ENCODE results near the gene PARD6G. TPM values are rescaled to one million over a fixed set of nuclear protein-coding genes. Genes with fewer than 3 reads are reported as not detected.
"Not testable (repeated sequence)": the region's sequence is repeated elsewhere in the genome, so short reads cannot be mapped to it uniquely, and the experiment has no call there.

Gene PARD6G
- total RNA-seq, 1 donor from 2014 or later: 25.2 TPM

DNA sequence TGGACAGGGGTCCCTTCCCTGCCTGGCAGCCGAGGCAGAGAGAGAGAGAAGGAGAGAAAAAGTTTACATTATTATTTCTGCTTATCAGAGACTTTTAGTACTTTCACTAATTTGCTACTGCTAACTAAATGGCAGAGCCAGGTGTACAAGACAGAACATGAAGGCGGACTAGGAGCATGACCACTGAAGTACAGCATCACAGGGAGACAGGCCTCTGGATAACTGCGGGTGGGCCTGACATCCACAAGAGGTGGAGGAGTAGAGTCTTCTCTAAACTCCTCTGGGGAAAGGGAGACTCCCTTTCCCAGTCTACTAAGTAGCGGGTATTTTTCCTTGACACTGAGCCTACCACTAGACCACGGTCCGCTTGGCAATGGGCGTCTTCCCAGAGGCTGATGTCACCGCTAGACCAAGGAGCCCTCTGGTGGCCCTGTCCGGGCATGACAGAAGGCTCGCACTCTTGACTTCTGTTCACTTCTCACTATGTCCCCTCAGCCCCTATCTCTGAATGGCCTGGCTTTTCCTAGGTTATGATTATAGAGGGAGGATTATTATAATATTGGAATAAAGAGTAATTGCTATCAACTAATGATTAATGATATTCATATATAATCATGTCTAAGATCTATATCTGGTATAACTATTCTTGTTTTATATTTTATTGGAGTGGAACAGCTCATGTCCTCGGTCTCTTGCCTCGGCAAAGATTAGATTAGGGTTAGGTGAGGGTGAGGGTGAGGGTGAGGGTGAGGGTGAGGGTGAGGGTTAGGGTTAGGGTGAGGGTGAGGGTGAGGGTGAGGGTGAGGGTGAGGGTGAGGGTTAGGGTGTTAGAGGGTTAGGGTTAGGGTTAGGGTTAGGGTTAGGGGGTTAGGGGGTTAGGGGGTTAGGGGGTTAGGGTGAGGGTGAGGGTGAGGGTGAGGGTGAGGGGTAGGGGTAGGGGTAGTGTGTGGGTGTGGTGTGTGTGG, 10.5 kb upstream of the PARD6G start:
- peak; percentile 88 for DNase-seq
- H3K36me3 Mint-ChIP-seq (ENCODE audit: unreplicated experiment): peaks cover 13% of the 10 kb centered on the region
- H3K4me3 Mint-ChIP-seq (ENCODE audit: unreplicated experiment); H3K9me3 Mint-ChIP-seq (ENCODE audit: unreplicated experiment); H3K27ac Mint-ChIP-seq (ENCODE audit: unreplicated experiment); H3K4me1 Mint-ChIP-seq (ENCODE audit: low read depth, unreplicated experiment): not testable (repeated sequence)
- TF ChIP-seq, protein P1, sequence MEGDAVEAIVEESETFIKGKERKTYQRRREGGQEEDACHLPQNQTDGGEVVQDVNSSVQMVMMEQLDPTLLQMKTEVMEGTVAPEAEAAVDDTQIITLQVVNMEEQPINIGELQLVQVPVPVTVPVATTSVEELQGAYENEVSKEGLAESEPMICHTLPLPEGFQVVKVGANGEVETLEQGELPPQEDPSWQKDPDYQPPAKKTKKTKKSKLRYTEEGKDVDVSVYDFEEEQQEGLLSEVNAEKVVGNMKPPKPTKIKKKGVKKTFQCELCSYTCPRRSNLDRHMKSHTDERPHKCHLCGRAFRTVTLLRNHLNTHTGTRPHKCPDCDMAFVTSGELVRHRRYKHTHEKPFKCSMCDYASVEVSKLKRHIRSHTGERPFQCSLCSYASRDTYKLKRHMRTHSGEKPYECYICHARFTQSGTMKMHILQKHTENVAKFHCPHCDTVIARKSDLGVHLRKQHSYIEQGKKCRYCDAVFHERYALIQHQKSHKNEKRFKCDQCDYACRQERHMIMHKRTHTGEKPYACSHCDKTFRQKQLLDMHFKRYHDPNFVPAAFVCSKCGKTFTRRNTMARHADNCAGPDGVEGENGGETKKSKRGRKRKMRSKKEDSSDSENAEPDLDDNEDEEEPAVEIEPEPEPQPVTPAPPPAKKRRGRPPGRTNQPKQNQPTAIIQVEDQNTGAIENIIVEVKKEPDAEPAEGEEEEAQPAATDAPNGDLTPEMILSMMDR (IDR thresholded peaks at IDR 0.05; ENCODE audit: partially characterized antibody, unreplicated experiment): peak; percentile 84
- peaks cover 16% of the 10 kb centered on the region for H3K27me3 Mint-ChIP-seq (ENCODE audit: unreplicated experiment)

DNA sequence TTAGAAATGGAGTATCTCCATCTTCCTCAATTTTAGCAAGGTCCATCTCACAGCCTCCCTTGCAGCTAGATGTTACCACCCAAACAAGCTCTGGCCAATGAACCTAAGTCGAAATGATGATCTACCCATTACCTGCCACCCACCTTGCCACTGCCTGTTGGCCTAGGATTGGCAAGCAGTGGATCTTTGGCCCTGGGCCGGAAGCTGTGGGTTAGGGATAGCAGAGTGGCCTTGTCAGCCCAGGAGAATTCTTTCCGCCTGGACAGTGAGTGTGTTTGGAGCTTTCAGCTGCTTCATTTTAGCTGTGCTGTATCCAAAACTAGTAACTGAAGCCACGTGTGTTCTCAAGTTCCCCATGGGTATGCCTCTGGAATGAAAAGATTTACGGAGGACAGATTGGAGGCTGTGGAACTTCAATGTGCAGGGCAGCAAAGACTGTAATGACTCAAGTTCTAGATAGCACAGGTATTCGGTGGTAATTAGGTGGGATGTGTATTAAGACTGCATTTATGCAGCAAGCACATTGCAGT, 7.7 kb upstream of the PARD6G start:
- no peak overlapping the region for H3K27ac Mint-ChIP-seq (ENCODE audit: unreplicated experiment)
- no peak overlapping the region for H3K4me3 Mint-ChIP-seq (ENCODE audit: unreplicated experiment)
- peaks cover 4% of the 10 kb centered on the region for H3K9me3 Mint-ChIP-seq (ENCODE audit: unreplicated experiment)
- no peak for DNase-seq
- H3K36me3 Mint-ChIP-seq (ENCODE audit: unreplicated experiment): peaks cover 13% of the 10 kb centered on the region
- no peaks in the 10 kb centered on the region for H3K4me1 Mint-ChIP-seq (ENCODE audit: low read depth, unreplicated experiment)
- TF ChIP-seq, protein P1 (IDR thresholded peaks at IDR 0.05; ENCODE audit: partially characterized antibody, unreplicated experiment): no peak
- H3K27me3 Mint-ChIP-seq (ENCODE audit: unreplicated experiment): peaks cover 15% of the 10 kb centered on the region

DNA sequence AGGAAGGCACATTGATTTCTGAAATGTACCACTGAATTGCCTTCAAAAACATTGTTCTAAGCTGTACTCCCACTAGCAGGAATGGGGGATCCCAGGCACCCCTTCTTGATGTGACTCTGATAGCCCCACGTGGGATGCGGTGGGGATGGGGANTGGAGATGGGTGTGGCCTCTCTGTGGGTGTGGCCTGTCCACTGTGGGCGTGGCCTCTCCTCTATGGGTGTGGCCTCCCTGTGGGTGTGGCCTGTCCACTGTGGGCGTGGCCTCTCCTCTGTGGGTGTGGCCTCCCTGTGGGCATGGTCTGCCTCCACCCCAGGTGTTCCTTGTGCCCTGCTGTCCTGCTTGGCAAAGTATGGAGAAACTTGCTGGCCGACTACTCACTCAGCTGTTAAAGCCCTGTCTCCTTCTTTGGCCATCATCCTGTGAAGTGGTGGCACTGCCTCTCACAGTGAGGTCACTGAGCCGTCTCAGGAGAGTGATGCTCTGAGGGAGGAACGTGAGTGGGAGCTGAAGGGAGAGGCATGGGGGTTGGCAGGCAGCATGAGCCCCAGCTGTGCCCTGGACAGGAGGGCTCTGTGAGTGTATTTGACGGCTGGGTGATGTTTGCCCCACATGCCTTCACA, 6.7 kb upstream of the PARD6G start:
- H3K36me3 Mint-ChIP-seq (ENCODE audit: unreplicated experiment): peaks cover 13% of the 10 kb centered on the region
- TF ChIP-seq, protein P1 (IDR thresholded peaks at IDR 0.05; ENCODE audit: partially characterized antibody, unreplicated experiment): no peak
- peak; percentile 34 for DNase-seq
- H3K4me1 Mint-ChIP-seq (ENCODE audit: low read depth, unreplicated experiment): no peaks in the 10 kb centered on the region
- no peak overlapping the region for H3K27ac Mint-ChIP-seq (ENCODE audit: unreplicated experiment)
- H3K27me3 Mint-ChIP-seq (ENCODE audit: unreplicated experiment): peaks cover 15% of the 10 kb centered on the region
- H3K4me3 Mint-ChIP-seq (ENCODE audit: unreplicated experiment): no peak overlapping the region
- peaks cover 4% of the 10 kb centered on the region for H3K9me3 Mint-ChIP-seq (ENCODE audit: unreplicated experiment)

DNA sequence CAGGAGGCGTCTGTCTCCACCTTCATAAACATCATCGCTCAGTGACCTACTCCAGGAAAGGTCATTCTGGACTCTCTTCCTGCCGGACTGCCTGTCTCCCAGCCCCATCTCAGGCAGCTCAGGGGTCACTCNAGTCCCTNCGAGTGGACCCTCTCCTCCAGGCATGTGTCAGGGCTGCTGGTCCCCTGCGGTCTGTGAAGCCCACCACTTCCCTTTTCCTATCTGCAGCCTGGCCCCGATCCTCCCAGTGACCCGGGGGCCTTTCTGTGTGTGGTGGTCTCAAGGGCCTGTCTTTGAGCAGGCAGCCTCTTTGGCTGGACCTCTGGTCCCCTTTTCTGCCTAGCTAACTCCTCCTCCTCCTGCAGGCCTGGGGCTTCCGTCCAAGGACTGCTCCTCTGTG, 5.9 kb upstream of the PARD6G start:
- TF ChIP-seq, protein P1 (IDR thresholded peaks at IDR 0.05; ENCODE audit: partially characterized antibody, unreplicated experiment): no peak
- H3K9me3 Mint-ChIP-seq (ENCODE audit: unreplicated experiment): peaks cover 4% of the 10 kb centered on the region
- H3K36me3 Mint-ChIP-seq (ENCODE audit: unreplicated experiment): peaks cover 13% of the 10 kb centered on the region
- no peak overlapping the region for H3K27ac Mint-ChIP-seq (ENCODE audit: unreplicated experiment)
- H3K27me3 Mint-ChIP-seq (ENCODE audit: unreplicated experiment): peaks cover 15% of the 10 kb centered on the region
- no peak overlapping the region for H3K4me3 Mint-ChIP-seq (ENCODE audit: unreplicated experiment)
- no peak for DNase-seq
- no peaks in the 10 kb centered on the region for H3K4me1 Mint-ChIP-seq (ENCODE audit: low read depth, unreplicated experiment)

All from glutamatergic neuron (in vitro differentiated cells).